ENCODE measurements around the gene RAB25.
"Not testable (repeated sequence)": the region's sequence is repeated elsewhere in the genome, so short reads cannot be mapped to it uniquely, and the experiment has no call there.

Gene RAB25

GRCh38 chr1:156102633-156103511 is 41.9 kb downstream of the RAB25 start:
- no peak for DNase-seq (ENCODE audit: low read depth in 3 of 3)

- no peak for DNase-seq (ENCODE audit: low read depth in 3 of 3)
Observed at GRCh38 chr1:156103521-156103947, 42.6 kb downstream of the RAB25 start.

GRCh38 chr1:156104065-156104810 is 43.3 kb downstream of the RAB25 start:
- no peak for DNase-seq (ENCODE audit: low read depth in 3 of 3)

GRCh38 chr1:156104861-156105832 is 44.2 kb downstream of the RAB25 start:
- DNase-seq (ENCODE audit: low read depth in 3 of 3): no peak

- no peak for DNase-seq (ENCODE audit: low read depth in 3 of 3)
Observed at GRCh38 chr1:156106624-156107488, 45.9 kb downstream of the RAB25 start.

GRCh38 chr1:156108057-156108456 is 47.1 kb downstream of the RAB25 start:
- no peak for DNase-seq (ENCODE audit: low read depth in 3 of 3)

GRCh38 chr1:156108664-156109241 is 47.8 kb downstream of the RAB25 start:
- no peak for DNase-seq (ENCODE audit: low read depth in 3 of 3)

- DNase-seq (ENCODE audit: low read depth in 3 of 3): no peak
Observed at GRCh38 chr1:156110252-156110651, 49.3 kb downstream of the RAB25 start.

GRCh38 chr1:156111355-156111962 is 50.5 kb downstream of the RAB25 start:
- no peak for DNase-seq (ENCODE audit: low read depth in 3 of 3)

GRCh38 chr1:156112276-156113137 is 51.5 kb downstream of the RAB25 start:
- no peak for DNase-seq (ENCODE audit: low read depth in 3 of 3)

GRCh38 chr1:156113282-156113950 is 52.5 kb downstream of the RAB25 start:
- DNase-seq (ENCODE audit: low read depth in 3 of 3): no peak

GRCh38 chr1:156114101-156114918 is 53.4 kb downstream of the RAB25 start, which contains the start of gene LMNA:
LMNA (plus strand) TSS chr1:156114711; CDS start chr1:156114919, 208 bp downstream.
- DNase-seq (ENCODE audit: low read depth in 3 of 3): peak; percentile 49 to 80 (median 69)

- no peak for DNase-seq (ENCODE audit: low read depth in 3 of 3)
Observed at GRCh38 chr1:156114919-156115513, 54.1 kb downstream of the RAB25 start.

- DNase-seq (ENCODE audit: low read depth in 3 of 3): no peak
Observed at GRCh38 chr1:156115514-156116374, 54.8 kb downstream of the RAB25 start.

- not testable (repeated sequence) for DNase-seq (ENCODE audit: low read depth in 3 of 3)
Observed at GRCh38 chr1:156116731-156117130, 55.8 kb downstream of the RAB25 start.
